D721Med (cell line): ENCODE data around the gene HIRA.

Experiments used
- DNase-seq: peaks from one replicate; pipeline ENCODE4 v3.0.0; 2011; ENCODE audit warnings: low spot score; ENCODE audit not compliant: insufficient read length
- FAIRE-seq: peaks from 2 replicates; lab custom pipeline; 2011; peaks lifted over from hg19 to GRCh38; lab: Jason Lieb, UNC
- TF ChIP-seq, protein P1 (sequence below): IDR thresholded peaks from 2 replicates; pipeline ENCODE4 v1.5.1; 2012; ENCODE audit warnings: mild to moderate bottlenecking, control low read depth; ENCODE audit not compliant: insufficient read depth; ENCODE audit errors: missing control alignments

Gene HIRA

DNA sequence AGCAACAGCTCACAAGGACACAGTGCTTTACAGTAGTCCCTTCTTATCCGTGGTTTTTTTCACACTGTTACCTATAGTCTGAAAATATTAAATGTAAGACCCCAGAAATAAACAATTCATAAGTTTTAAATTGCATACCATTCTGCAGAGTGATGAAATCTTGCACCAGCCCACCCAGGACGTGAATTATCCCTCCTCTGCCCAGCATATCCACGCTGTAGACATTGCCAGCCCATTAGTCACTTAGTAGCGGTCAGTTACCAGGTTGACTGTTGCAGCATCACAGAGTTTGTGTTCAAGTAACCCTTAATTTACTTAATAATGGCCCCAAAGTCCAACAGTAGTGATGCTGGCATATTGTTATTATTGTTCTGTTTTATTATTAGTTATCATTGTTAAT lies 143.6 kb downstream of the HIRA start:
- TF ChIP-seq, protein P1, sequence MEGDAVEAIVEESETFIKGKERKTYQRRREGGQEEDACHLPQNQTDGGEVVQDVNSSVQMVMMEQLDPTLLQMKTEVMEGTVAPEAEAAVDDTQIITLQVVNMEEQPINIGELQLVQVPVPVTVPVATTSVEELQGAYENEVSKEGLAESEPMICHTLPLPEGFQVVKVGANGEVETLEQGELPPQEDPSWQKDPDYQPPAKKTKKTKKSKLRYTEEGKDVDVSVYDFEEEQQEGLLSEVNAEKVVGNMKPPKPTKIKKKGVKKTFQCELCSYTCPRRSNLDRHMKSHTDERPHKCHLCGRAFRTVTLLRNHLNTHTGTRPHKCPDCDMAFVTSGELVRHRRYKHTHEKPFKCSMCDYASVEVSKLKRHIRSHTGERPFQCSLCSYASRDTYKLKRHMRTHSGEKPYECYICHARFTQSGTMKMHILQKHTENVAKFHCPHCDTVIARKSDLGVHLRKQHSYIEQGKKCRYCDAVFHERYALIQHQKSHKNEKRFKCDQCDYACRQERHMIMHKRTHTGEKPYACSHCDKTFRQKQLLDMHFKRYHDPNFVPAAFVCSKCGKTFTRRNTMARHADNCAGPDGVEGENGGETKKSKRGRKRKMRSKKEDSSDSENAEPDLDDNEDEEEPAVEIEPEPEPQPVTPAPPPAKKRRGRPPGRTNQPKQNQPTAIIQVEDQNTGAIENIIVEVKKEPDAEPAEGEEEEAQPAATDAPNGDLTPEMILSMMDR, result no peak
- DNase-seq (no peak), FAIRE-seq (no peak)

DNA sequence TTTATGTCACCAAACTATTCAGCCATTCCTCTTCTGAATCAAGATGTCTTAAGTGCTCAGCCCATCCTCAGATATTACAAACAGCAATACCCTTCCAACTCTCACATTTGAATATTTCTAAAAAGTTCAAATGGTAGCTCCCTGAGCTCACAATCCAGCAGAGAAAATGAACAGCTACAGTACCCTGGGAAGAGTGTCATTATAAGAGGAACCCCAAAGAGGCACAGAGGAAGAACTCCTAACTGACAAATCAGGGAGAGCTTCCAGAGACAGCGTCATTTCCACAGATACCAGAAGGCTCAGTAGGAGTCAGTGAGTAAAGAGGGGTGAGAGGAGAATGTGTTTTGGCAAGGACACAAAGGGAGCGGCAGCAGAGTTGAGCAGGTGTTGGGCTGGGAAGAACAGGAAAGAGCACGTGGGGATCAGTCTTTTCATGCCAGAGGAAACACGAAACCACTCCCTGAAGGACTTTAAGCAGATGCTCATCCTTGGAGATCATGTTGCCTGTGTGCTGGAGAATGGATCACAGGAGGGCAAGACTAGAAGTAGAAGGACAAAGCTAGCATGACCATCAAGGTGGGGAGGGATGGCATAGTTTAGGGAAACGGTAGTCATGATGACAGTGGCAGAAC lies 144.3 kb downstream of the HIRA start:
- TF ChIP-seq, protein P1, result no peak
- FAIRE-seq, result no peak
- no peak for DNase-seq

DNA sequence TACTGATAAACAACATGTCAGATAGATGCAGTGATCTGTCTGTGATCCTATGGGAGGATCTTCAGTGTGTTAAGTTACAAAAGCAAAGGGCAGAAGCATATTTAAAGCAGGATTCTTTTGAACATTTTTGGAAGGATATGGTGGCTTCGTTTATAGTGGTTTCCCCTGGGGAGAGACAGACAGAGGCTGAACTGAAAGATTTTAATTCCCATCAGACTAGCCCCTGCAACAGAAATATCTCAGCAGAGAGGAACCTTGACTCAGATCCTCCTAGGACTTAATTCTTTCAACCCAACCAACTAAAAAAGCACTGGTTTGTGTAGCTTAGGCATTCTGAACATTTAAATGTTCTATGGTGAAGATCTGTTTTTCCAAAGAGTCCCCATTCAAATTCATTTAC lies 145.7 kb downstream of the HIRA start:
- DNase-seq (no peak), FAIRE-seq (no peak)
- TF ChIP-seq, protein P1, result no peak
